ENCODE data around the gene CDH2.

CDH2 gene

DNA sequence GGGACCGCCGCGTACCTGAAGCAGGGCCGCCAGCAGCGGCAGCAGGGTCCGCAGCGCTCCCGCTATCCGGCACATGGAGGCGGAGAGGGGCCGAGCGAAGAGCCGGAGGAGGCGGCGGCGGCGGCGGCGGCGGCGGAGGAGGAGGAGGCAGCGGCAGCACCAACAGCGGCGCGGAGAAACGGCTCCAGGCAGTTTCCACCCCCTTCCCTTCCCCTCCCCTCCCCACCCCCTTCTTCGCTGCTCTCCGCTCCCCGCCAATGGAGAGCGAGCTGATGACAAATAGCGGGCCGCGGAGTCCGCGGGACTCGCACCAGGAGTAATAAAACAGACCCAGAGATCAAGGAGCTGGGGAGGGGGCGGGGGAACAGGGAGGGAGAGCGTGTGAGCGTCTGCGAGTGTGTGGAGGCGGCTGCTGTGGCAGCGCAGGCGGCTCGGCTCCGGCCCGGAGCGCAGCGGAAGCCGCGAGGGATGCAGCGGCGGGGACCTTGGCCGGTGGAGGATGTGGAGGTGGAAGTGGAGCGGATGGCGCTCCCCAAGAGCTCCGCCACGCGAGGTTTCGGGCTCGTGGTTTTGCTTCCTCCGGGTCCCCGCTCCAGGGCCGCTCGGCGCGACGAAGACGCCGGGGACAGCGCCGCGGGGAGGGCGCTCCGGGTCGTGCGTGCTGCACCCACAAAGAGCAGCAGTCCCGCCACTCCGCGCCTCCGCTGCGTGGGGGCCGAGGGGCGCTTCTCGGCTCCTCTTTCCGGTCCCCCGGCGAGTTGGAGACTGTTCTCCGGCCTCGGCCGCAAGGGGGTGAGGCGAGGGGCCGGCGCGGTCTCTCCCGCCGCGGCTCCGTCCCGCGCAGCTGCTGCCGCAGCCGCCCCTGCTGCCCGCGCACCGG lies at the start of gene CDH2:
Gene CDH2 (minus strand): TSS at position 183 of the 880 bp plus-strand sequence. CDS start 108 bp downstream, at position 75.
- DNase-seq (ENCODE audit: low spot score): peak; percentile 94

DNA sequence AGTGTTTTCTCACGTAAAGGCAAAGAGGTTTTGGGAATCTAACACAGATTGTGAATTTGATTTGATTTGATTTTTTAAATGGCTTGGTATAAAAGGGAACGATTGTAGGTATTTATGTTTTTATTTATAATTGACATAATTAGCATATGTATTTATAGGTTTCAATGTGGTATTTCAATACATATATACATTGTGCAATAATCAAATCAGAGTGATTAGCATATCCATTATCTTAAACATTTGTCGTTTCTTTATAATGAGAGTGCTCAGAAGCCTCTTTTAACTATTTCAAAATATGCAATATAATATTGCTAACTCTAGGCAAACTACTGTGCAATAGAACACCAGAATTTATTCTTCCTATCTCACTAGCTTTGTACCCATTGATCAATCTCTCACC lies 35.1 kb upstream of the CDH2 start:
- DNase-seq (ENCODE audit: low spot score): no peak

DNA sequence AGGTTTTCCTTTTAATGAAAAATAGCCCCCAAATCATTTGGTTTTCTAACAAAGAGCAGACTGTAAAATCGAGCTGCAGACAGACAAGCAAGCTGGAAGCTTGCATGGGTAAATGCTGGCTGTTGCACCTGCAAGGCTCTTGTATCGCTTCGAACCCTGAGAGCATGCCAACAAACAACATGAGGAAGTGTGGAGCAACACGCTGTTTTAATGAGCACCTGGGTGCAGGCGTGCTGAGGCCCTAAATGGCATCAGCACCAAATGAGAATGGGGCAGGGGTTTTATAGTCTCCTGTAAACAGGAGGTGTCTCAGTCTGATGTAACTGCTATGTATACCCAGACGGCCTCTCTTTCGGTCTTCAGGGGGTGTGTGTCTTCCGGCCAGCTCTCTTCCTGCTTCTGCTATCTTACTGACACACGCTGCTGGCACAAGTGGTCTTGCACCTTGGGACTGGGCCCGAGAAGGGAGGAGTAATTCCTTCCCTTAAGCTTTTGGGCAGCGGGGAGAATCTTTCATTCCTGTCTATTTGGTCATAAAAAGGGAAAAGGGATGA lies 31.9 kb upstream of the CDH2 start:
- DNase-seq (ENCODE audit: low spot score): no peak

DNA sequence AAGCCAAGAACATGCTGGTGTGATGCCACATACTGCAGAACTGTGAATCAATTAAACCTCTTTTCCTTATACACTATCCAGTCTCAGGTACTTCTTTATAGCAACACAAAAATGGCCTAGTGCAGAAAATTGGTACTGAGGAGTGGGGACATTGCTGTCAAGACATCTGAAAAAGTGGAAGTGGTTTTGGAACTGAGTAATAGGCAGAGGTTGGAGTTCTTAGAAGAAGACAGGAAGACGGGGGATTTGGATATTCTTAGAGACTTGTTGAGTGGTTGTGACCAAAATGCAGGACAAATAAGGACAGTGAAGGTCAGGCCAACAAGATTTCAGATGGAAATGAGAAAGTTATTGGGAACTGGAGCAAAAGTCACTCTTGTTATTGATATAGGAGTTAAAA lies 31.3 kb upstream of the CDH2 start:
- DNase-seq (ENCODE audit: low spot score): no peak

DNA sequence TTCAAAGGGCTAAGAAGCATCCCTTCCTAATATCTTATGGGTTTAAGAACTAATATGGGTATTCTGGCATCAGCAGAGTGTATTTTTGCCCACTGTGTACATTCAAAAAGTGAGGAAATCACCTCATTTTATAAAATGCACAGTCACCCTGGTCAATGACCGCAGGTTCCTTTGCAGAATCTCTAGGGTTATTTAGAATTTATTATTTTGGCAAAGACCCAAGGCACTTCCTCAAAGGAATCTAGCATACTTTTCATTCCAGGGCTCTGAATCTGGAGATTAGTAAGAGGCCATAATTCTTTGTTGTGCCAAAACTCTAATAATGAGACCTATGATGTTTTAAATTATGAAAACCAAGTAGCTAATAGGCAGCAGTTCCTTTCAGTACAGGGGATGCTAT lies 27.2 kb upstream of the CDH2 start:
- peak; percentile 91 for DNase-seq (ENCODE audit: low spot score)

DNA sequence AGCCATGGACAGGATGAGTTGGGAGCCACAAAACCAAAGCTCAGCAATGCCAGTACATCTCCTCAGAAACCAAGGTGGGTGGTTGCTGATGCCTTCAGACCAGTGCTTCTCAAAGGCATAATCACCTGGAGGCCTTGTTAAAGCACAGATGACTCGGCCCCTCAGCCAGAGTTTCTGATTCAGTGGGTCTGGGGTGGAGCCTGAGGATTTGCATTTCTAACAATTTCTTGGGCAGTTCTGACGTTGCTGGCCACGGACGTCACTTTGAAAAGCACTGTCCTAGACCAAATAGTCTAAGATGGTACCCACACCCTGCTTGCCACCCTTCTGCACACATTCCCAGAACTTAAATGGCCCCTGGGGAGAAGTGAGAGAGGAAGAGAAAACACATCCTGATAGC lies 24.1 kb upstream of the CDH2 start:
- peak; percentile 12 for DNase-seq (ENCODE audit: low spot score)

DNA sequence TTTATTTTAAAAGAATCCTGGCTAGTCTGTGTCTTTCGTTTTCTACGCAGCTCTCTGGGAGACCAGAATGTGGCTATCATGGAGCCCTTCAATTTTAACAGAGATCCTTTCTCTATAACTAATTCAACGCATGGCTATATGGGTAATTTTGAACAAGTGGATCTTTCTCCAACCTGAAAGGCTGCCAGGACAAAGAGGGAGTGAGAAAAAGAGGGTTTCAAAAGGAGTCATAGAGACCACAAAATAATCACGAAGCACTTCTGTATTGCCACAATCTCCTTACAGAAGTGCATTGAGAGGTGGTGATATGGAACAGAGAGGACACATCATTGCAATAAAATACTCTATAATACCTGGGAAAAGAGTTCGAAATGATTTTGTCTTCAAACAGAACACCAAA lies 21.7 kb upstream of the CDH2 start:
- no peak for DNase-seq (ENCODE audit: low spot score)

DNA sequence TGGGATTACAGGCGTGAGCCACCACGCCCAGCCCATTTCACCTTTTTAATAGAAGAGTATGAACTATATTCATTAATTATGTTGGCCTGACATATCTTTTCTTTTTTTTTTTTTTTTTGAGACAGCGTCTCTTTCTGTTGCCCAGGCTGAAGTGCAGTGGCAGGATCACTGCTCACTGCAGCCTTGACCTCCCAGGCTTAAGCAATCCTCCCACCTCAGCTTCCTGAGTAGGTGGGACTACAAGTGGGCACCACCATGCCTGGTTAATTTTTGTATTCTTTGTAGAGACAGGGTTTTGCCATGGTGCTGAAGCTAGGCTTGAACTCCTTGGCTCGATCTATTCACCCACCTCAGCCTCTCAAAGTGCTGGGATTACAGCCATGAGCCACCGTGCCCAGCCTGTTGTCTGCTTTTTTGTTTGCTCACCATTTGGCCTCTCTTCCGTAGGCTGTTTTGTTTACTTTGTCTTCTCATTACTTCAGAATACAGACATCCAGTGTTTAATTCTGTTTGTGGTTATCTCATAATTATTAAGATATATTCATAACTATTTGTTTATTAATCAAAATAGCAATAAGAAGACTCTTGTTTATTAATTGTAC lies 16.3 kb upstream of the CDH2 start:
- no peak for DNase-seq (ENCODE audit: low spot score)

DNA sequence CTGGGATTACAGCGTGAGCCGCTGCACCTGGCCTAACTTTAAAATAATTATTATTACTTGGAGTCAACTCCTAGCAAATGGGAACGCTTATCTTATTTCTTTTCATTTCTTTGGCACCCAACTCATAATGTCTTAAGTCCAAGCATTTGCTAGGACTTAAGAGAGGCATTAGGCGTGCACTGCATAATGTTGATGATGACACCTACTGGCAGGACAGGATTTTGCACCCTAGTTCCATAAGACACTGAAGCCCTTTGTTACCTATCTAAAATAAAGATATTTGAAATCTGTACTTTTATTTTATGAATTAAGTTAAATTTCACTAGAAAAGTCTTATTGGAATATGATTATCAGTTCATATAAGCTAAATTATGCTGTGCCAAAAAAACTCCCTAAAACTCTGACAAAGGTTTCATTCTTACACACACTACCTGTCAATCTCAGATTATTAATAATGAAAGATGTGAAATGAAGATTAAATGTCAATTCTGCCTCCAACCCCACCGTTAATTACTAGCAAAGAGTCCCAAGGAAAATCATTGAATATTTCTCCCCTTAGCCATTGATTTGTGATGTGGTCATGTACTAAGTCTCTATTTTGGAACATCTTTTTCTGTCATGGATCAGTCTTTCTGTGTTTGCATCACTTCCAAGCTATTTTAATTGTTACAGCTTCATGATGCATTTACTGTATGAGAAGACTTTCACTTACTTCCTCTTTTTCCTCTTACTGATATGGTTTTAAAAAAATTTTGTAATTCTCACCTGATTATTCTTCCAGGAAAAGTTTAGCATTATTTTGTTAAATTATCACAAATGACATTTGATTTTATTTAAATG lies 12.7 kb upstream of the CDH2 start:
- DNase-seq (ENCODE audit: low spot score): peak; percentile 72

DNA sequence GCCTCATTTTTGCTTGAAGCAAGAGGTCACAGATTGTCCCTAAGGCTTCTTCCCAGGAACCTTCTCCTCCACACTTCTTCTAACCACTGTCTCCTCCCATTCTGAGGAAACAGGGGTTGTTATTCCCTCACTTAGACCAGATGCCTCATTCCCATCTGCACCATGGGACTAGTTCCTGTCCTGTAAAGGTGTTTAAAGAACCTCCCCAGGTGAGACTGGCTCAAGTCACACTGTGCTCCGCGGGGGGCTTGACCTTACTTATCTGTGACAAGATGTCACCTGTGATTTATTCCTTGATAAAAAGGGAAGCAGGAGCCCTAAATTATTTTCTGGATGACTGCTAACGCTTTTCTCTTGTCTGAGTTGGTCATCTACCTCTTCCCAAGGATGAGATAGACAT lies 8.2 kb upstream of the CDH2 start:
- no peak for DNase-seq (ENCODE audit: low spot score)

DNA sequence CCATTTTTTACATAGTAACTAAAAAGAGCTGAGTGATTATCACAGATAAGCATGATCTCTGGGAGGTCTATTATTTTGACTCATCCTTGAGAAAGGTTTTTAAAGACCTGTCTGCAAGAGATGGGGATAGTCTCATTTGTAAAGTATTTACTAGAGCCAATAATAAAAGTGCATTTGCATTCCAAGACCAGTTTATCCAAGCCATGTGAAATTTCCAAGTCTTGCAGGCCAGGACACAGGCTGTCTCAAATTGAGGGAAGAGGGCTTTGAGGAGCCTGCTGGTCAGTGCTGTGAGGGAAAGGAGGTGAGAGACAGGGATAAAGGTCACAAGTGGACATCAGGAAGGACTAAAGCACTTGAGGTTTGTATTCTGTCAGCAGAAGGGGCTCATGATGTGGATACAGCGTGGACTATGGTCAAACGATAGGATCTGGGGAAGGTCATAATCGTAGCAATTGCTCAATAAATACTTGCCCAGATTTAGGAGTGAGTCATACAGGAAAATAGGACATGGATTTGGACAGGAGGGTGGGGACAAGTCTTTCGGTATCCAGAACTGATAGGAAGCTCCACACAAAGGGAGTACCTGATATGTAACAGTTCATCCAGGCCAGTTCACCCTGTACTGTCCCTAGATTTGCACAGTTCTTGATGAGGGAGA lies 6.6 kb upstream of the CDH2 start:
- DNase-seq (ENCODE audit: low spot score): peak; percentile 52

DNA sequence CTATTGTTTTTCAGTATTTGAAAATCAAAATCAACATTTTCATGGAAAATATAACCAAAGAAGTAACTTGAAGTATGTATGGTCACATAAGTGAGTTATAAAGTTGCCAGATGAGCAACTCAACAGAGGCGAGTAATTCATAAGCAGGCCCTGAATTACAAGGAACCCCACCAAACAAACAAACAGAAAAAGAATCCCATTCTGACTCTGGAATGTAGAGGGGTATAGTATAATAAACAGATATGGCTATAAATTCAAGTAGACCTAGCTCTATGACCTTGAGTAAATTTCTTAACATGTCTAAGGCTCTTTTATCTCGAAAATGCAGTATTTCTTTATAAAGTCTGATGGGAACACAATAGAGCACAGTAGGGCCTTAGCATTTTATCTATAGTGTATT lies 4.7 kb upstream of the CDH2 start:
- DNase-seq (ENCODE audit: low spot score): no peak

DNA sequence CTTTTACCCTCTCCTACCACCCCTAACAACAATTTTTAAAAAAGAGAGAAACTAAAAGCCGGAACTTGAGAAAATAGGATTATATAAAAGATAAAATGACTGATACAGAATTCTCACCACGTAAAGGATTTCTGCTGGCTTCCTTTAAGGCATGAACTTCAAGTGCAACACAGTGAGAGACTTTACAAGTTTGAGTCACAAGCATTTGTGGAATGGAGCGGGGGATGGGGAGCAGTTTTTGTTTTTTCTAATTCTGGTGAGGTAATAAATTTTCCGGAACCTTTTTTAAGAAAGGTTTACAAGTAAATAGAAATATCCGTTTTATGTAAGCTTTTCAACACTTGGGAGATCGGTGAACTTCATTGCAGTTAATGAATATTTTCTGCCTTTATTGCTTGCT lies 1.8 kb upstream of the CDH2 start:
- DNase-seq (ENCODE audit: low spot score): peak; percentile 68

DNA sequence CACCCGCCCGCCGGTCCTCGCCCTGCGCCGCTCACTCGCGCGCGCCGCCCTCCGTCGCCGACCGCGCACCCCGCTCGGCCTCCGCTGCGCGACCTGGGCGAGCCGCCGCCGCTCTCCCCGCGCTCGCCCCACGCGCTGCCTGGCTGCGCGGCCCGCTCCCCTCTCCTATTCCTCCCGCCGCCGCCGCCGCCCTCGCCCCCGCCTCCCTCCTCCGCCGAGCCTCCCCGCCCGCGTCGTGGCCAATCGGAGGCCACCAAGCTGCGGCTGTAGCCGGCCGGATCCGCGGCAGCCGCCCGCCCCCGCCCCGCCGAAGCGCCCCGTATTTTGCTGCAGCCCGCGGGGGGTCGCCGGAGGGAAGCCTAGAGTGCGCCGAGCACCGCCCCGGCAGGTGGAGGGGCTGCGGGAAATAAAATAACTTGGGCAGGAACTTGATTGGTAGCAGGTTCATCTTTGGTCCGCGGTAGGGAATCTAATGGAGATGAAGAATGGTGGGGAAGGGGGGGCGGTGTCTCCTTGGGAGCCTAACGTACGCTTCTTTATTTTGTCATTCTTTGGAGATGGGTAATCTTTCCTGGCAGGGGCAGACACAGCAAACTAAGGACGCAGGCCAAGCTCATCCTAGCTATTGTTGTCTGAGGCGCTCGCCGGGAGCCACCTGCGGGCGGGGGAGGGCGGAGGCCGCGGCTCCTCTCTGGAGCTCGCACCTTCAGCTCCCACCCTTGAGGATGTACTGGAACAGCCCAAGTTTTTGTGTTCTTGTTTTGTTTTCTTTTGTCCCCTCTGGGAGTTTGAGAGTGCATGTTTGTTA lies 1.1 kb upstream of the CDH2 start:
- DNase-seq (ENCODE audit: low spot score): peak; percentile 82

DNA sequence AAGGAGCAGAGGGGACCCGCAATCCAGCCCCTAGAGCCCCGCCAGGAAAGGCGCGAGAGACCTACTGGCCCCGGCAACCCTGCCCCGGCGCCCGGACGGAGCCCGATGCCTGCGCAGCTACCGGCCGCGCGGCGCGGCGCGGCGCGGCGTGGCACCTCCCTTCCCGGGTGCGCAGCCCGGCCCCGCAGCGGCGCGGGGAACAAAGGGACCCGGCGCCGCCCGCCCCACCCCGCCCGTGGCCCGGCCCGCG lies 307 bp downstream of the CDH2 start:
- DNase-seq (ENCODE audit: low spot score): peak; percentile 34

DNA sequence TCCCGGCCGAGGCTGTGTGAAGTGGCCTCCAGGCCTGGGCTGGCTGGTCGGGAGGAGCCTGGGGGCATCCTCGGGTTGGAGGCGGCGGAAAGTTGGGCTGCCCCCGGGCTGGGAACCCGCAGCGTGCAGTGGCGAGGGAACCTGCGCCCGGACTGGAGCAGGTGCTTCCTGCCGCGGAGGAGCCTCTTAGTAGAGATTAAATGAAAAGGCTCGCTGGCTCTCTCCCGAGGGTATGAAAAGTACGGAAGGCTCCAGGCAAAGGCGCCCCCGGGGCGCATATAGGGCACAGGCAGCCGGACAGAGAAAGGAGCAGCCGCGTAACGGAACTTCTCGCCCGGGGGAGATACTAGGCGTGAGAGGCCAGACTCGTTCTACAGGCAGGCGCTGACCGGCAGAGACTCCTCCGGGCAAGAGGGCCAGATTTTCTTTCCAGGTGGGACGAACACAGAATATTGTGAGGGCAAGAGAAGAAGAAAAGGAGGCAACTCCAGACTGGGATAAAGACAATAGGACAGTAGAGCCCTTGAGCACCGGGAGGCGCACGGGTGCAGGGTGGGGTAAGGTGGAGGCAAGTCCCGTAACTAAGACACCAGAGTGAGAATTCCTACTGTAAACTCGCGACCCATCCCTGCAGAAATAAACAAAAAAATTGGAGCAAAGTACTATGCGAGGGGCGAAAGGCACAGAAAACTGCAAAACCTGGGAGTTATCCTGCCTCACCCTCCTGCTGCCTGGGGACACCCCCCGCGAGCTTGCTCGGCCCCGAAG lies 816 bp downstream of the CDH2 start:
- peak; percentile 43 for DNase-seq (ENCODE audit: low spot score)

DNA sequence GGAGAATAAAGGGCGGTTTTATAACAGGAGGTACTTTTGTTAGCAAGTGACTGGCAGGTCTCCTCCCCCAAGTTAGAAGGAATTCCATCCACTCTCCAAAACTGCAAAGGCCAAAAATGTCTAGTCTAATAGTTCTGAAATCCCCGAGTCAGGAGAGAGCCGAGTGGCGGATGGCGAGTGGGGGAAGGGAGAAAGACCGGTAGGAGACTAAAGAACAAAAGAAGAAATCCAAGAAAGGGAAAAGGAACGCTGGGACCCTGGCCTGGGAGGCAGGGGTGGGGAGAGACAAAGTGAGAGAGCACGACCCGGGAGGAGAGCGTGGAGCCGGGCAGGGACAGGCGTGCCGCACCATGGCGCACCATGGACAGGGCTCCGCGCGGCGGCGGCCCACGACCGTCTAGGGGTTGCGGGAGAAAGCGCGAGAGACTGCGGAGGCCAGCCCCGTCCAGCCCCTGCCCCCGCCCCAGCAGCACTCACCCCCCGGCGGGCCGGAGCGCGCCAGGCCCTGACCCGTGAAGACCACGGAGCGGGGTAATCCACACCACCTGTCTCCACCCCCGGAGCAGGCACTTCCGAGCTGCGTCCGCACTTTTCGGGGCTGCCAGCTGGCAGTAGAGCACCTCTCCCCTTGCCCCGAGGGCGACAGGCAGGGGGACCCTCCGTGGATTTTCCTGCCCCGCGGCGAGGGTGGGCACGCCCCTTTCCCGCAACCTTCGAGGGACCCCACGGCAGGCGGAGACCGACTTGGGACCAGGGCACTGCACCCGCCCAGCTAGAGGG lies 1.6 kb downstream of the CDH2 start:
- peak; percentile 65 for DNase-seq (ENCODE audit: low spot score)

DNA sequence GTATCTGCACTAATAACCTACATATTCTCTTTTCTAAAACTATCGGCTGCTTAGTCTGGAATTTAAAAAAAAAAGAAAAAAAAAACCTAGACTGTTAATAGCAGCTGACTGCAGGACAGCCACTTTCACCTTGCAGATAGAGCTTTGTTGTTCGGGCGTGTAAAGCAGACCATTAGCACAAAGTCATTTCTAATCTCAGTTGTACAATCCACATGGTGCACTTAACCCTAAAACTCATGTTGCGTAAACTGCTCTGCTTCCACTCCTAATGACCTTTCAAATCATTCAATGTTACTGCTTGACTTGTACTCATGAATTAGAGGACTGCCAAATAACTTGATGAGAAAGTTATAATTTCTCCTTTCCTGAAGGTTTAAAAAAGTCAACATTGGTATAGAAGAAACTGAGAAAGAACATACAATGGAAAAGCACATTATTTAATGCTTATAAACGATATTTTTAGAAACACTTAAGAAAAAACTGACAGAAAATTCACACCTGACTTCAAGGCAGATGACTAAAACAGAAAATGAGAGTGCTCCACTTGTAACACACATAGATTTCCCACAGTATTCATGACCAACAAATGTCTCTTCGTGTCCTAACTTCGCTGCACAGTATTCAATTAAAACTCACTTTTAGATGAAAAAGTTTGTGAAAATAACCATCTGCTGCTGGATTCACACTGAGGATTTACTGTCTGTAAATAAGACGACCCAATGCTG lies 2.6 kb downstream of the CDH2 start:
- DNase-seq (ENCODE audit: low spot score): no peak

DNA sequence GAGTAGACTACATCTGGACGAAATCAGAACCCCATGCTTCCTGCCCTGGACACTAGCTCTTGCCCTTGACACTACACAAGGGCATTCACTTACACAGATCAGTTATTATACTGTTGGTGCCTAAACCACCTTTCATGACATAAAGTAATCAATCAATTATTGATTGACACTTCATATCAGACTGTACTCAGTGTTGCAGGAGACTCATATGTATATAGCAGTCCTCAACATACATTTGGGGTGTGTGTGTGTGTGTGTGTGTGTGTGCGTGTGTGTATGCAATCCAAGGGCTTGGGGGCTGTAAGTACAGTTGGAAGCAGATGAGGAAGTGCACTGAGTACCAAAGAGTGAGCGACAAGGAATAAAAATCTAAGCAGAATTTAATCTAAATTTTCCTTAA lies 5.1 kb downstream of the CDH2 start:
- DNase-seq (ENCODE audit: low spot score): no peak
